GM19193 (cell line): ENCODE measurements around the gene SREBF2.

ENCODE experiments used
- POLR2A ChIP-seq: IDR thresholded peaks from 4 replicates; pipeline ENCODE4 v1.6.1; 2011; ENCODE audit not compliant: insufficient read depth, insufficient read length; ENCODE audit errors: extremely low read depth

SREBF2 gene

DNA sequence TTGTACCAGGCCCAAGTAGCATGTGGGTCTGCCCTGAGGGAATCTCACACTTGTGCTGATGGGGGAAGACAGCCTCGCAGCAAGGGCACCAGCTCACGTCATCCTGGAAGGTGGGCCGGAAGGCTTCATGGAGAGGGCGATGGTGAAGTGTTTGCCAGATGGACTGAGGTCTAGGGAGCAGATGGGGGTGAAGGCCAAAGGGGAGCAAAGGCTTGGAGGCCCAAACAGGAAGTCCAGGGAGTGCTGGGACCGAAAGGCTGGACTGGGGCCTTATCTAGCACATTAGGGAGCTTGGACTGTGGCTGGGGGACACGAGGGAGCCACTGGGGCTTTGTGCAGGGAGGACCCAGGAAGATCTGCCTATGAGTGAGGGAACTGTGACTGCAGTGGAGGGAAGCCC, 94.9 kb downstream of the SREBF2 start:
- no peak for TF ChIP-seq POLR2A

- TF ChIP-seq POLR2A = peak; percentile 2
Observed at GRCh38 chr22:41928593-41929417, 95.9 kb downstream of the SREBF2 start.

- TF ChIP-seq POLR2A = no peak
Observed at GRCh38 chr22:41929418-41929810, 96.5 kb downstream of the SREBF2 start.

DNA sequence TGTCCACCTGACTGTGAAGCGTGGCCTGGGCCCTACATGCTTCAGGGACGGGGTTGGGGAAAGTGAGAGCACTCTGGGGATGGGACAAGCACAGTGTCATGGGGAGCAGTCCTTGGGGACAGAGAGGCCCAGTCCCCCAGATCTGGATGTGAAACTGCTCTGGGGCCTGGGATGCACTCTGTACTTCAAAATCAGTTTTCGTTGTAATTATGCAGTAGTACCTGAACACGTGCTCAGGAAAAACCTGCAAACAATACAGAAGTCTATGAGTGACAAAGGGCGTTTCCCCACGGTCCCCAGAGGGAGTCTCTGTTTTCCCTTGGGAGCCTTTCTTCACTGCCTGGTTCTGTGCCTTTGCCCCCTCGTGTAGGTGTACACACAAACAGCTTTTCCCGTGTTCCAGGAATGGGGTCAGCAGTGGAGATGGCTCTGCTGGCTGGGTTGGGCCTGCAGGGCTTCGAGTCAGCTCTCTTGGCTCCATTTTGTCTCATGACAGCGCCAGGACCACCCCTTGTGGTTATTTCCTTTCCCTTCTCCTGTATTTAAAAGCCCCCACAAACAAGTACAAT, 98.9 kb downstream of the SREBF2 start:
- TF ChIP-seq POLR2A = peak; percentile 13

DNA sequence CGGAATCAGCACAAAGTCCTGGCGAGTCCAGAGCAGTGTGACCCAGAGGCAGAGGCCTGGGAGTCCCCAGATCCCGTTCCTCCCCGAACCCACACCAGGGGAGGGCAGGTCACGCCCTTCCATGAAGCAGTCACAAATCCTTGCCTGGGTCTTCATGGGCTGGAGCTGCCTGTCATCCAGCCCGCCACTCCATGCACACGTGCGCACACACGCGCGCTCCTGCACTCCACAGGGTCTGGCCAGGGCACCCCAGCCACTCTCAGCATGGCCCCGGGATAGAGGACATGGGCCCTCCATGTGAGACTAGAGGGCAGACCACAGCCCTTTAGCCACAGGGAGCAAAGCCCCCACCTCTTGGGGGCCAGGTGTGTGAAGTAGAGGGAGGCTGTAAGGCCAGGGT, 99.4 kb downstream of the SREBF2 start:
- TF ChIP-seq POLR2A = peak; percentile 9

DNA sequence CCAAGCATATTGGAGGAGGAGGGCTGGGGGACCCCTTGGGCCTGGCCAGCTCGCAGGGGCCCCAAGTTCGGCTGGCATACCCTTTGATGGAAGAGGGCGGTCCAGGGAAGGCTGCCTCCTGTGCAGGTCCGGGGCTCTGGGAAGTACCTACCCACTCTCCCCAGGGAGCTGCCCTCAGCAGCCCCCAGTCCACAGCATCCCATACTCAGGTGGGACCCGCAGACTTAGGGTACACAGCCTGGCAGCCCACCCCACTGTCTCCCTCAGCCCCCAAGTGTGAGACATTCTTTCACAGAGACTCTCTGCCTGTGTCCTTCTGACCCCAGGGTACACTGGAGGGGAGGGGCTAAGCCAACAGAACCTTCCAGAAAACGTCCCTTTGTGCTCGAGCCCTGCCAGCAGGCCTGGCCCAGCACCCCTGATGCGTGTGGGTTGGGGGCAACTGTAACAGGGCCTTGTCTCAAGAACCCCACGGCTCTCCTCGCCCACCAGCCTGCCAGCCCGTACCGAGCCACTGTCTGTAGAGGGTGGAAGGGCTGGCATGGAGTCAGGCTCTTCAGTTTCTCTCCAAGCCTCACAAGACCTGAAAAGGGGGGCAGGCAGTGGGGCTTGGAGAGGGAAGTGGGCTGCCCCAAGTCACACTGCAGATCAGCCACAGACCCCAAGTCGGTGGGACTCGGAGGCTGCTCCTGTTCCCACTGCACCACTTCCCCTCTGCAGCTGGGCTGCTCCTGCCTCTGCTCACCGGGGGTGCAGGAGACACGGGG, 100.7 kb downstream of the SREBF2 start:
- TF ChIP-seq POLR2A = peak; percentile 5

DNA sequence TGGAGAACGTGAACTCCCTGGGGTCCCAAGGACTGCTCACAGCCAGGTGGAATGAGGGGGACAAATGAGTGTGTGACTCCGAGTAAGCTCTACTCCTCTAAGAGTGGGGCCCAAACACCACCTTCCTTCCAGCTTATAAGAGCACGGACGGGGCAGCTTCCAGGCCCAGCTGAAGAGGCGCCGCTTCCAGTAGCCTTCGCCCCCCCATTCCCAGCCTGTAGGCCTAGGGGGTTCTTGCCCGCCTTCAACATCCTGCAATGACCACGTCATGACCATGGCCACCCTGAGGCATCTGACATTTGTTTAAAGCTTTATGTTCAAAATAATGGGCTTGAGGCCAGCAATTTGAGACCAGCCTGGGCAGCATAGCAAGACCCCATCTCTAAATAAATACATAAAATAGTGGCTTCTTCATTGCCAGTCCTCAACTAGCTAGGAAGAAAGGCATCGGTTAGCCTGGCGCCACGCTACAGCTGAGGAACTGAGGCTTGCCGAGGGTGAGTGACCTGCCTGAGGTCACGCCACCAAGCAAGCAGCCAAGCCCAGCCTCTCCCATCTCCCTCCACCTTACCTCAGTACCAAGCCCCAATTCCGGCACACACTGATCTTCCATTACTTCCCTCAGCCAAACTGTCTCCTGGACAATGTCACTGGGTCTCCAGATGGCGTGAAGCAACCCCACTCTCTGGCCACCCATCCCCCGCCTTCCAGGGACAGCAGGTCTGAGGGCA, 101.5 kb downstream of the SREBF2 start:
- TF ChIP-seq POLR2A = no peak

- no peak for TF ChIP-seq POLR2A
Observed at GRCh38 chr22:41935015-41935351, 102.1 kb downstream of the SREBF2 start.

DNA sequence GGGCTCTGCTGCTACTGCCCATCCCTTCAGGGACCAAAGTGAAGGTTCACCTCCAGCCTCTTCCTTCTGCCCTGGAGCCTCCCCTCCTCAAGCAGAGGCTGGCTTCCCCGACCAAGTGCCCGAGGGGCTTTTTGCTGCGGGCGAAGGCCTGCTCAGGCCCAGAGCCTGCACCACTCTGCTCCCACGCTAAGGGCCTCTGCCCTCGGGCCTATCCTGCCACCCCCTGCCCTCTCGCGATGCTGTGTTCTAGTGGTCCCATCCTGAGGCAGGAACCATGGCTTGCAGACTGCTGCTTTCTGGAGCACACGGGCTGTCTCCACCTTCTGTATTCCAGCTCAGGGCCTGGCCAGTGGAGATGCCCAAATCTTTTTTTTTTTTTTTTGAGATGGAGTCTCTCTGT, 102.6 kb downstream of the SREBF2 start:
- TF ChIP-seq POLR2A = no peak

DNA sequence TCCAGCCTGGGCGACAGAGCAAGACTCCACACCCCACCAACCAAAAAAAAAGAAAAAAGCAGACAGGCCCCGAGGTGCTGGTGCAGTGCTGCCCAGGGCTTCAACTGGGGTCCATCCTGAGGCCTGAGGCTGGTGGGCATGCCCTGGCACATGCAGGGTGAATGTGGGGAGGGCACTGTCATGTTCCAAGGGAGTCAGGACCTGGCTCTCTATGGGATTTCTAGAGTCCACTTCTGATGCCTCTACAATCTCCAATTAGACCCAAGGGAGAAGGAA, 103.9 kb downstream of the SREBF2 start:
- TF ChIP-seq POLR2A = no peak

DNA sequence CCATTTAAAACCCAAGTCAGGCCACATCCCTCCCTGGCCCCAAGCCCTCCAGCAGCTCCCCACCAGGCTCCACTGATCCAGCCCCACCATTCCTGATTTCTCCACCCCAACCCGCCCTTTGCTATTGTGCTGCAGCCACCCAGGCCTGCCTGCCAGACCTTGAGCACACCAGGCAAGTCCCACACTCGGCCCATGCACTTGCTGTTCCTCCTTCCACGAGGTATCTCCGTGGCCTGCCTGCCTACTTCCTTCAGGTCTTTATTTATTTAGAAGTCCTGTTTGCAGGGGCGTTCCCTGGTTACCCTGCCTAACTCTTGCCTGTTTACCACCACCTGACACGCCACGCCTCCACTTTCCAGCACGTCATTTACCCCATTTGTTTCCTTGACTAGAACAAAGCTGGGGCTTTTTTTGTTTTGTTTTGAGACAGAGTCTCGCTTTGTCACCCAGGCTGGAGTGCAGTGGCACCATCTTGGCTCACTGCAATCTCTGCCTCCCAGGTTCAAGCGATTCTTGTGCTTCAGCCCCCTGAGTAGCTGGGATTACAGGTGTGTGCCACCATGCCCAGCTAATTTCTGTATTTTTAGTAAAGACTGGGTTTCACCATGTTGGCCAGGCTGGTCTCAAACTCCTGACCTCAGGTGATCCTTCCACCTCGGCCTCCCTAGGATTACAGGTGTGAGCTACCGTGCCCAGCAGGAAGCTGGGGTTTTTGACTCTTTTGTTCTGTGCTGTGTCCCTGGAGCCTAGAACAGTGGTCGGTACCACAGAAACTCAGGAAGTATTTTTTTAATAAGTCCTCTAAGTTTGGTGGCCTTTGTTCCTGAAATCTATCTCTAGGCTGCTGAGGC, 107.3 kb downstream of the SREBF2 start:
- TF ChIP-seq POLR2A = peak; percentile 83

- no peak for TF ChIP-seq POLR2A
Observed at GRCh38 chr22:41940832-41941765, 108.2 kb downstream of the SREBF2 start.

DNA sequence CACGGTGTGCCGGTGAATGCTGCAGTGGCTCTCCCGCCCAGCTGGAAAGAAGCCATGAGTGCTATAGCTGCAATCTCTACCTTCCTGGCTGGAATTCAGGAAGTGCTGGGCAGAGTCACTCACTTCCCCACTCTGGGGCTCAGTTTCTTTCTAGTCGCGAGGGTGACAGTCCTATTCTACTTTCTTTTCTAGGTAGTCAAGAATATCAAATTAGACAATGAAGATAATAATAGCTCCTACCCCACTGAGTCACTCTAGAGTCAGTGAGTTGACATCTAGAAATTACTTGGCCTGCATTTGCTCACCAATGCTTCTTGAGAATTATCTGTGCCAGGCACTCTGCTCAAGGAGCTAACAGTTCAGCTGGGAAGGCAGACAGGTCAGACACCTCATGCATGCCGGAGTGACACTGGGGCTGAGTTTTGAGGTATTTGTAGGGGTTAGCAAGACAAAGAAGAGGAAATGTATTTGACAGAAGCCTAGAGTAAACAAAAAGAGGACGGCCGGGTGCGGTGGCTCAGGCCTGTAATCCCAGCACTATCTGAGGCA, 110.8 kb downstream of the SREBF2 start:
- no peak for TF ChIP-seq POLR2A
